A673 (cell line): Measurements from ENCODE around the gene CLIC4.

Experiments used
- EZH2 ChIP-seq: fragments of 200-600 bp; sonication (generic); IDR thresholded peaks from 2 replicates; pipeline ENCODE4 v1.6.1; 2017; ENCODE audit warnings: borderline replicate concordance, low read depth, mild to moderate bottlenecking, mixed read lengths, antibody characterized with exemption, low read length; ENCODE audit not compliant: poor library complexity, severe bottlenecking
- TF ChIP-seq, protein P1 (sequence below): fragments of 300-800, 200-600 bp; sonication (generic); conservative IDR thresholded peaks from 2 replicates; pipeline ENCODE4 v1.5.1; 2017; ENCODE audit warnings: low read depth, mild to moderate bottlenecking, antibody characterized with exemption, low read length, moderate library complexity, mixed read lengths

DNA sequence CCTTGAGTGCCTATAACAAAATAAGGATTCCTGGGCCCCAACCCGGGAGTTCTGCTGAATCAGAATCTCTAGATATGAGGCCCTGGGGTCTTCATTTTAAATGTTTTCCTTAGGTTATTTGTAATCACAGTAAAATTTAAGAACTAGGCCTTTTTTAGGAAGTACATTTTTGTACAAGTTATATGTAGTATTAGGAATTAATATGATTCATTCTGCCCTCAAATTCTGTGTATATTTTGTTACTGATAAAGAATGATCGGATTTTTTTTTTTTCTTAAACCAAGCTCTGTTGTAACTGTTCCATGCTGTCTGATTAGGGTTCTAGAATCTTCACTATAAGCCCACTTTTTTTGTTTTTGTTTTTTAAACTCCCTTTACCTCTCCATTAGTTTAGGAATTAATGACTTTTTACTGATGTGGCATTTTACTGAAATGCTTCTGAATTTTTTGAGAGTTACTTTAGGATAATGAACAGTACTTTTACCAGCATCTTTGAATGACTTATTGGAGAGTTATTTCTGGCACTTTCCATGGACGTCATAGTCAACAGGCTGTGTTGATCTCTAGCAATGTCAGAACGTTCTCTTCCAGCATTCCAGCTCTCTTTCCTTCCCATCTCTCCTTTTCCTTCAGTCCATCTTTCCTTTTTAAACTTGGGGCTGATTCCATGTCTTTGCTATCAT, 48.3 kb downstream of the CLIC4 start:
- TF ChIP-seq, protein P1, sequence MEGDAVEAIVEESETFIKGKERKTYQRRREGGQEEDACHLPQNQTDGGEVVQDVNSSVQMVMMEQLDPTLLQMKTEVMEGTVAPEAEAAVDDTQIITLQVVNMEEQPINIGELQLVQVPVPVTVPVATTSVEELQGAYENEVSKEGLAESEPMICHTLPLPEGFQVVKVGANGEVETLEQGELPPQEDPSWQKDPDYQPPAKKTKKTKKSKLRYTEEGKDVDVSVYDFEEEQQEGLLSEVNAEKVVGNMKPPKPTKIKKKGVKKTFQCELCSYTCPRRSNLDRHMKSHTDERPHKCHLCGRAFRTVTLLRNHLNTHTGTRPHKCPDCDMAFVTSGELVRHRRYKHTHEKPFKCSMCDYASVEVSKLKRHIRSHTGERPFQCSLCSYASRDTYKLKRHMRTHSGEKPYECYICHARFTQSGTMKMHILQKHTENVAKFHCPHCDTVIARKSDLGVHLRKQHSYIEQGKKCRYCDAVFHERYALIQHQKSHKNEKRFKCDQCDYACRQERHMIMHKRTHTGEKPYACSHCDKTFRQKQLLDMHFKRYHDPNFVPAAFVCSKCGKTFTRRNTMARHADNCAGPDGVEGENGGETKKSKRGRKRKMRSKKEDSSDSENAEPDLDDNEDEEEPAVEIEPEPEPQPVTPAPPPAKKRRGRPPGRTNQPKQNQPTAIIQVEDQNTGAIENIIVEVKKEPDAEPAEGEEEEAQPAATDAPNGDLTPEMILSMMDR, result no peak
- no peak for TF ChIP-seq EZH2
